HG03064 (cell line): ENCODE results near the gene RYR2.

Source experiments
- ATAC-seq: cut with Tn5 transposase; IDR thresholded peaks from one replicate; pipeline ENCODE4 v1.9.1; 2021; ENCODE audit warnings: low read depth; ENCODE audit not compliant: unreplicated experiment

Gene RYR2

GRCh38 chr1:237186675-237187074, 144.7 kb downstream of the RYR2 start:
- ATAC-seq, result no peak

- ATAC-seq, result no peak
Observed at GRCh38 chr1:237187842-237188241, 145.9 kb downstream of the RYR2 start.

- no peak for ATAC-seq
Observed at GRCh38 chr1:237191403-237191802, 149.4 kb downstream of the RYR2 start.

DNA sequence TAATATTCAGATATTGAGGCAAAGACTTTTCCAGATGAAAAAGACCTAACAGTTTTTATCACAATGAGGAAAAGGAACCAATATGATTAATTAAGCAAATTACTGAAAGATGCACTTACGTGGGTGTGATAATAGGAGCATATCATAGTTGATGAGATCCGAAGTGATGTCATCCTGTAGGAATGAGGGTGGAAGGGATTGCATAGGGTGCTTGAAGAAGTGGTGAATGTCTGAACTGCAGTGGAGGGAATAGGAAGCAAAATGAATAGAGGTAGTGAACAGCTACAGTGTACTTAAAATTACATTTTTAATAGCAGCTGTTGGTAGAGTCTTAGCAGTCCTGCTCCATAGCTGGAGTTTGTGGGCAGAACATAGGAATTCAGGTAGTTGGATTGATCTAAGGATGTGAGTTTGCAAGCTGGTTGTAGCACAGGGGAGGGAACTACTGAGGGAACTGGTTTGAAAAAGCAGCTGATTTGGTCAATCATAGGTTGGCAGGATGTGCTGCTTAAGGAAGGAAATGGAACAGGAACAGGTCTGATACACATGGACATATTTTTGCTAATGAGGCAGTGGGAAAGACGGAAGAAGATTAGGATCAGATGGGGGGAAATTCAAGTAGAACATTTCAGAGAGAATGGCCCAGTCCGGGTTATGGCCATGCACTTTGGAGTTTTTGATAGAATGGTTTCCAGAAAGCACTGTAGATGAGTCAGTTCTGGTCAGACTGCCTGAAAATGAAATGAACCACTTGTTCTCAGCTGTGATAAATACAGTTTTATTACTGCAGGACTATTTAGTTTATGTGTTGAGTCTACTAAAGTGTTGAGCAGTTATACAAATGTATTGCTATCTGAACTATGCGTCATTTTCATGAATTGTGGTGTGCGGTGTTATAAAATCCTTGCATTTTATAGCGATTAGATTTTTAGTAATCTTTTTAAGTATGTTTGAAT, 155.8 kb downstream of the RYR2 start:
- ATAC-seq, result no peak

DNA sequence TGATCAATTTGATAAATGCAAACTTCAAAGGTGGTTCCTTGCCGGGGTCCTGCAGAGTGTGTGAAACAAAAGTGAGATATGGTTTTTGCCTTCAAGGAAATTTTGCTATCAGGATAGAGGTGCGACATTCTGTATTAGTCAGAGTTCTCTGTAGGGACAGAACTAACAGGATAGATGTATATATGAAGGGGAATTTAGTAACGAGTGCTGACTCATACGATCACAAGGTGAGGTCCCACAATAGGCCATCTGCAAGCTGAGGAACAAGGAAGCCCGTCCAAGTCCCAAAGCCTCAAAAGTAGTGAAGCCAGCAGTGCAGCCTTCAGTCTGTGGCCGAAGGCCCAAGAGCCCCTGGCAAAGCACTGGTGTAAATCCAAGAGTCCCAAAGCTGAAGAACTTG, 157.0 kb downstream of the RYR2 start:
- no peak for ATAC-seq

GRCh38 chr1:237201155-237201554, 159.2 kb downstream of the RYR2 start:
- no peak for ATAC-seq

DNA sequence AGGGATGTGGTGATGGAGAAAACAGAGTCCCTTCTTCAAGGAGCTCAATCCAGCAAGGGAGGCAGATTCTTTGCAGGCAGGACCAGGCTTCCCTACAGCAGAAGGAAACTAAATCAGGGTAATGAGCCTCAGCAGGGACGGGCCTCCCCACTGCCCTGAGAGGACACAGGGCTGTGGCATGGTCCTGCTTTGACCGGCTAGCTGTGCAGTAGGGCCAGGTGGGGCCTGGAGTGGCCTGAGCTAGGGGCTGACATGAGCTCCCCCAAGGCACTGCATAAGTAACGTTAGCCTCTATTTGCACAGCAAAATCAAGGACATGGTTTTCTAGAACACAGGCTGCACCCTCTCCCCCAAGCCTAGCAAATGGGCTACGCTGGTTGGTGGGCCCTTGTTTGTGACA, 162.9 kb downstream of the RYR2 start:
- no peak for ATAC-seq

DNA sequence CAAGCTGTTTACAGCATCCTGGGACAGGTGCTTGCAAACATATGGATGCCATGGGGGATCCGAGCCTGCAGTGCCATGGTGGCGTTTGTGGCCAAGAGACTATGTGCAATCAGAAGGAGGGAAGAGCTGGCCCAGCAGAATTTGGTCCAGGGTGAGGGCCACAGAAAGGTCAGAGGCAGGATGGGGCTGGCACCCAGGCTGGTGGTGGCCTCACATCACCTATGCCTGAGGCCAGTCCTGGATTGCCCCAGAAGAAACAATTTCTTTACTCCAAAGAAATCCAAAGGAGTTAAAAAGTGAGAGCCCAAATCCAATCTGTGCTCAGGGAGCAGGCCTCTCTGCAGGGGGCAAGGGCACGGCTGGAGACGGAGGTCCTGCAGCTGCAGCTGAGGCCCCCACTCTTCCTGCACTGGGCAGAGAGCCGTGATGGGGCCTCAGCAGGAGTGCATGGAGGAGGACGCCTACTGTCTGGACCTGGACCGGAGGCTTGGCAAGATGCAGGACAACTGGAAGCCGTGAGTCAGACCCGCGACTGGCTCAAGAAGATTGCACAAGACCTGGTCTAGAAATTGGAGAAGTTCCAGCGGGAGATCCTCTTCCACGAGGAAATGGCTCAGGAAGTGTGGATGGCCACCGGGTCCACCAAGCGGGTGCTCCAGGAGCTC, 163.5 kb downstream of the RYR2 start:
- ATAC-seq, result no peak

- ATAC-seq, result no peak
Observed at GRCh38 chr1:237206065-237206414, 164.1 kb downstream of the RYR2 start.

GRCh38 chr1:237211031-237211430, 169.0 kb downstream of the RYR2 start:
- ATAC-seq, result no peak

GRCh38 chr1:237211540-237211939, 169.6 kb downstream of the RYR2 start:
- no peak for ATAC-seq

DNA sequence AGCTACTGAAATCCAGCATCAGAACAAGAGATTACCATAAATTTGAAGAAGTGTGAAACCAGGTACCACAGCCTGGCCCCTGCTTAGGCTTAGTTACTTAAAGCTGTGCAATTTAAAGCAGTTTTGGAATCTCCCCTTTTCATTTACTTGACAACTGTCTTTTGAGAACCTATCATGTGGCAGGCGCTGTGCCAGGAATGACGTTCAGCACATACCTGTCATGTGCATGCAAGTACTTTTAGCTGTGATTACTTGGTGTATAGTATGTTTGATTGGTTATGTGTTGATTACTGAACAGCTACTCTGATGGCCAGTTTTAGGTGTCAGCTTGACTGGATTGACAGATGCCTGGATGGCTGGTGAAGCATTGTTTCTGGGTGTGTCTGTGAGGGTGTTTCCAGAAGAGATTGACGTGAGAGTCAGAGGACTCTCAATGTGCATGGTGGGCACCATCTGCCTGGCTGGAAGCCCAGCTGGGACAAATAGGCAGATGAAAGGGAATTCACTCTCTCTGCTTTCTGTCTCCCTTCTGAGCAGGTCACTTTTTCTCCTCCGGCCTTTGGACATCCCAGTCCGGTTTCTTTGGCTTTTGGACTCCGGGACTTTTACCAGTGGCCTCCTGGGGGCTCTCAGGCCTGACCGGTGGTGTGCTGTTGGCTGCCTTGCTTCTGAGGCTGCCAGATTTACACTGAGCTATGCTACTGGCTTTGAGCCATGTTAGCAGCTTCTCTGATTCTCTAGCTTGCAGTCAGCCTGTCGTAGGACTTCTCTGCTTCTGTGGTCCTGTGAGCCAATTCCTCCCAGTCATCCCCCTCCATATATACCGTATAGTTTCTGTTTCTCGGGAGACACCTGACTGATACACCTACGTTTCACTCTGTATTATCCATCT, 178.0 kb downstream of the RYR2 start:
- ATAC-seq, result no peak

DNA sequence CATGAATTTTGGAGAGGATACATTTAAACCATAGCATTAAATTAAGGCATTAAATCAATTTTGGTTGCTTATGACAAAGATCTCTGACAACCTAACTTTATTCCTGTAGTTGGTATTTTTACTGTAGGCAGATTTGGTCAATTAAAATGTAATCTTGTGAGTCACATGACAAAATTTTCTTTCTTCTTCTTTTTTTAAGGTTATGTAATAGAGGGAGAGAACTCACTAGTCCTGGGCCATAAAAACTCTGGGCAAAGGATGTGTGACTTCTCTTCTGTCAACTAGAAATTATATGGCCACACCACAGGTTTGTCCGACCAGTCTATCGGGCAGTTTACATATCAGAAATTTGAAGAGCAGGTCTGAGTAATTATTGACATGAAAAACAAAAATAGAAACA, 181.4 kb downstream of the RYR2 start:
- ATAC-seq, result no peak

GRCh38 chr1:237226177-237226944, 184.4 kb downstream of the RYR2 start:
- ATAC-seq, result no peak

DNA sequence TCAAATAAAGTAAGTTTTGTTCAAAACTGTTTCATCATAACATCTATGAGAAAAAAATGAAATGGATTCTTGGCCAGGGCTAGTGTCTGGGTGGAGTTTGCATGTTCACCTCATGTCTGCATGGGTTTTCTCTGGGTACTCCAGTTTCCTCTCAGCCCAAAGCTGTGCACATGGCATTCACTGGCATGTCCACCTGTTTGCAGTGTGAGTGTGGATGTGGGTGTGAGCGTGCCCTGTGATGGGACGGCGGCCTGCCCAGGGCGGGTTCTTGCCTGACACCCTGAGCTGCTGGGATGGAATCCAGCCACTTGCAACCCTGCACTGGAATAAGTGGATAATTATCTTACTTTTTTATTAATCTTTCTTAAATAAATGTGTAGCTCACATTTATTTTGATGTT, 185.5 kb downstream of the RYR2 start:
- no peak for ATAC-seq

DNA sequence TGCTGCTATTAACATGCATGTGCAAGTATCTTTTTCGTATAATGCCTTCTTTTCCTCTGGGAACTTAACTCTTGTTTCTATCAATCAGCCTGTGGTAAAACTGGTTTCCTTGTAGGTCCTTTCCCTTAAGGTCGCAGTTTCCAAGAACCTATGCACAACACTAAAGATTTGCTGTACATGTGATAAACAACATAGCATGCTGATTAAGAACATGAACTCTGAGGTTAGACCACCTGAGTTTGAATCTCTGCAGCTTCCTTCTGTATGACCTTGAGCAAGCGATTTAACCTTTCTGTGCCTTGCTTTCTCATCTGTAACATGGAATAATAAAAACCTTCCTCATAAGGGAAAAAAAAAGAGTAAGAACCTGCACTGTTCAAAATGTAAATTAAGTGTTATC, 186.4 kb downstream of the RYR2 start:
- ATAC-seq, result no peak

- ATAC-seq, result no peak
Observed at GRCh38 chr1:237229333-237229732, 187.3 kb downstream of the RYR2 start.

DNA sequence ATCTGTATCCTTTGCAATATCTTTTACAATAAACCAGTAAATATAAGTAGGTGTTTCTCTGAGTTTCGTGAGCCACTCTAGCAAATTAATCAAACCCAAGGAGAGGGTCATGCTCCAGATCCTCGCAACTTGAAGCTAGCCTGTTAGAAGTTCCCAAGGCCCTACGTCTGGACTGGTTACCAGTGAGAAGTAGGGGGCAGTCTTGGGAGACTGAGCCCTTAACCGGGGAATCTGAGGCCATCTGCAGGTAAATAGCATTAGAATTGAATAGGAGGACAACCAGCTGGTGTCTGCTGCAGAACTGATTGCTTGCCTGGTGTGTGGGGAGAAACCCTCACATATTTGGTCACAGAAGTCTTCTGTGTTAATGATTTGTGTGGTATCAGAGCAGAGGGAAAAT, 190.5 kb downstream of the RYR2 start:
- ATAC-seq, result no peak

- no peak for ATAC-seq
Observed at GRCh38 chr1:237235091-237235490, 193.1 kb downstream of the RYR2 start.

DNA sequence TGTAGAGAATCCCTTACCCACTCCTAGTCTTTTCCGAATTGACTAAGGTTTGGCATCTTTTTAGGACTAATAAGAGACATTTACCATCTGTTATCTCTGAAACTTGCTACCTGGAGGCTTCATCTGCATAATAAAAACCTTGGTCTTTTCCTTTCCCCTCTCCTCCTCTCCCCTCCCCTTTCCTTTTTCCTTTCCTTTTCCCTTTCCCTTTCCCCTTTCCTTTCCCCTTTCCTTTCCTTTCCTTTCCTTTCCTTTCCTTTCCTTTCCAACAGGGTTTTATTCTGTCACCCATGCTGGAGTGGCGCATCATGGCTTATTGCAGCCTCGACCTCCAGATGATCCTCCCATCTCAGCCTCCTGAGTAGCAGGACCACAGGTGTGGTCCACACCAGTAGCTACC, 195.7 kb downstream of the RYR2 start:
- no peak for ATAC-seq
